Measurements from ENCODE around the gene NCOA7. TPM values are rescaled to one million over a fixed set of nuclear protein-coding genes. Genes with fewer than 3 reads are reported as not detected.
"Not testable (repeated sequence)": the region's sequence is repeated elsewhere in the genome, so short reads cannot be mapped to it uniquely, and the experiment has no call there.

NCOA7 gene
- total and polyA plus RNA-seq, 9 of the 15 experiments (the other 6 are each of a cell fraction or from before 2014, with no cell fraction given): 5.8 to 14.6 (median 9.3) TPM

DNA sequence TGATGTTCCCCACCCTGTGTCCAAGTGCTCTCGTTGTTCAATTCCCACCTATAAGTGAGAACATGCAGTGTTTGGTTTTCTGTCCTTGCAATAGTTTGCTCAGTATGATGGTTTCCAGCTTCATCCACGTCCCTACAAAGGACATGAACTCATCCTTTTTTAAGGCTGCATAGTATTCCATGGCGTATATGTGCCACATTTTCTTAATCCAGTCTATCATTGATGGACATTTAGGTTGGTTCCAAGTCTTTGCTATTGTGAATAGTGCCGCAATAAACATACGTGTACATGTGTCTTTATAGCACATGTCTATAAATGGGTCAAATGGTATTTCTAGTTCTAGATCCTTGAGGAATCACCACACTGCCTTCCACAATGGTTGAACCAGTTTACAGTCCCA, 144.8 kb downstream of the NCOA7 start:
- in situ Hi-C loops (cut with MboI); H3K4me3 ChIP-seq; H2AFZ ChIP-seq (ENCODE audit: low read depth, low read length); POLR2A ChIA-PET; H3K9me1 ChIP-seq (ENCODE audit: control insufficient read depth, insufficient read depth, low read length); H3K9ac ChIP-seq (ENCODE audit: insufficient read depth in 1 of 2, low read depth in 2 of 2, low read length in 2 of 2); H3K4me1 ChIP-seq (replicated peaks in 1 of 2; ENCODE audit: control insufficient read depth in 2 of 2, insufficient read depth in 2 of 2, low read length in 2 of 2); H3K27ac ChIP-seq (ENCODE audit: extremely low read depth, low read depth, low read length); H4K20me1 ChIP-seq (replicated peaks; ENCODE audit: control insufficient read depth, insufficient read depth, low read length); ATAC-seq; H3K4me2 ChIP-seq (ENCODE audit: insufficient read depth, low read length); intact Hi-C loops (cut with micrococcal nuclease); FAIRE-seq; BruUV-seq (replicated peaks); H3K27me3 ChIP-seq (ENCODE audit: control insufficient read depth in 2 of 2, insufficient read depth in 2 of 2, low read length in 2 of 2); H3K9me3 ChIP-seq (replicated peaks; ENCODE audit: control insufficient read depth, insufficient read depth, low read depth, low read length); DNase-seq (ENCODE audit: extremely low read depth in 1 of 4, low spot score in 3 of 4); H3K79me2 ChIP-seq (ENCODE audit: control insufficient read depth, insufficient read depth, low read length); CTCF ChIA-PET (ENCODE audit: low intra/inter-chr PET ratio); H3K36me3 ChIP-seq (ENCODE audit: control insufficient read depth, insufficient read depth, low read length): not testable (repeated sequence)
- TF ChIP-seq BCOR (IDR thresholded peaks at IDR 0.05) (peak; percentile 24; the same call in 1 of the 2 replicates), KDM1A (IDR thresholded peaks at IDR 0.05) (0 out of 4 replicates have a peak, but pooled peaks of 1 of the 2 experiments have one; percentile 22), ZNF146 (CRISPR knock-in tag; IDR thresholded peaks at IDR 0.05; ENCODE audit: unreplicated experiment) (peak; percentile 87)
- WGBS (ENCODE audit: insufficient coverage, low coverage, missing lambda C conversion rate): 57% methylated on average over 5 of the region's 5 CpGs

DNA sequence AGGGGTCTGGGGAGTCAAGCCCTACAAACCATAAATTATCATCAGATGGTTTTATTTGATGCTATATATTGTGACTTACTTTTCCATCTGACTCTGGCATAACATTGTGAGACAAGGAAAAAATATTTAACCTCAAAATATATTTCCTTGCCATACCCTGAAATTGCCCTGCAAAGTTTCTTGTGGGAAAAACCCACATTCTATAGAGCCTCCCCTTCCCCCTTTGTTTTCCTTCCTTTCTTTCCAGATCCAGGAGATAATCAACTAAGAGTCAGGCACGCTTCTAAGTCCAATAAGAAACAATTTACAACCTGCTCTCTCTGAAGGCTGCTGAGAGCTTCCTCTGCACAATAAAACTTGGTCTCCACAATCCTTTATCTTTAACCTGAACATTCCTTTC, 148.3 kb downstream of the NCOA7 start:
- ChIA-PET POLR2A (interaction anchor here (4.0 kb wide), 1 partner anchor 16 kb away, joined by 18 read pairs; the partner anchor contains the start of gene HINT3), CTCF (ENCODE audit: low intra/inter-chr PET ratio) (no interaction called here)
- no TSS peak for BruUV-seq (replicated peaks)
- no peak overlapping the region for H3K4me3 ChIP-seq
- H3K27me3 ChIP-seq (ENCODE audit: control insufficient read depth in 2 of 2, insufficient read depth in 2 of 2, low read length in 2 of 2): no peaks in the 10 kb centered on the region
- H3K9ac ChIP-seq (ENCODE audit: insufficient read depth in 1 of 2, low read depth in 2 of 2, low read length in 2 of 2): no peak overlapping the region
- H3K4me1 ChIP-seq (replicated peaks in 1 of 2; ENCODE audit: control insufficient read depth in 2 of 2, insufficient read depth in 2 of 2, low read length in 2 of 2): peaks cover 10 to 31% of the 10 kb centered on the region in 2 experiments
- H3K27ac ChIP-seq (ENCODE audit: extremely low read depth, low read depth, low read length): no peak overlapping the region
- no peaks in the 10 kb centered on the region for H3K79me2 ChIP-seq (ENCODE audit: control insufficient read depth, insufficient read depth, low read length)
- DNase-seq (ENCODE audit: extremely low read depth in 1 of 4, low spot score in 3 of 4): no peak
- no peaks in the 10 kb centered on the region for H3K9me3 ChIP-seq (replicated peaks; ENCODE audit: control insufficient read depth, insufficient read depth, low read depth, low read length)
- no peaks in the 10 kb centered on the region for H4K20me1 ChIP-seq (replicated peaks; ENCODE audit: control insufficient read depth, insufficient read depth, low read length)
- in situ Hi-C loops (cut with MboI): no loop called here
- H2AFZ ChIP-seq (ENCODE audit: low read depth, low read length): 0 out of 2 replicates have a peak overlapping the region, but pooled peaks have one; percentile 18
- no peaks in the 10 kb centered on the region for H3K9me1 ChIP-seq (ENCODE audit: control insufficient read depth, insufficient read depth, low read length)
- H3K36me3 ChIP-seq (ENCODE audit: control insufficient read depth, insufficient read depth, low read length): no peaks in the 10 kb centered on the region
- intact Hi-C loops (cut with micrococcal nuclease): no loop called here
- ATAC-seq: no peak
- FAIRE-seq: no peak
- no peak overlapping the region for H3K4me2 ChIP-seq (ENCODE audit: insufficient read depth, low read length)
- WGBS (ENCODE audit: insufficient coverage, low coverage, missing lambda C conversion rate): 19% methylated on average over 1 of the region's 1 CpG
- TF ChIP-seq, protein P1, sequence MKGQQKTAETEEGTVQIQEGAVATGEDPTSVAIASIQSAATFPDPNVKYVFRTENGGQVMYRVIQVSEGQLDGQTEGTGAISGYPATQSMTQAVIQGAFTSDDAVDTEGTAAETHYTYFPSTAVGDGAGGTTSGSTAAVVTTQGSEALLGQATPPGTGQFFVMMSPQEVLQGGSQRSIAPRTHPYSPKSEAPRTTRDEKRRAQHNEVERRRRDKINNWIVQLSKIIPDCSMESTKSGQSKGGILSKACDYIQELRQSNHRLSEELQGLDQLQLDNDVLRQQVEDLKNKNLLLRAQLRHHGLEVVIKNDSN (CRISPR knock-in tag; IDR thresholded peaks at IDR 0.05): no peak
- TF ChIP-seq, protein P2, sequence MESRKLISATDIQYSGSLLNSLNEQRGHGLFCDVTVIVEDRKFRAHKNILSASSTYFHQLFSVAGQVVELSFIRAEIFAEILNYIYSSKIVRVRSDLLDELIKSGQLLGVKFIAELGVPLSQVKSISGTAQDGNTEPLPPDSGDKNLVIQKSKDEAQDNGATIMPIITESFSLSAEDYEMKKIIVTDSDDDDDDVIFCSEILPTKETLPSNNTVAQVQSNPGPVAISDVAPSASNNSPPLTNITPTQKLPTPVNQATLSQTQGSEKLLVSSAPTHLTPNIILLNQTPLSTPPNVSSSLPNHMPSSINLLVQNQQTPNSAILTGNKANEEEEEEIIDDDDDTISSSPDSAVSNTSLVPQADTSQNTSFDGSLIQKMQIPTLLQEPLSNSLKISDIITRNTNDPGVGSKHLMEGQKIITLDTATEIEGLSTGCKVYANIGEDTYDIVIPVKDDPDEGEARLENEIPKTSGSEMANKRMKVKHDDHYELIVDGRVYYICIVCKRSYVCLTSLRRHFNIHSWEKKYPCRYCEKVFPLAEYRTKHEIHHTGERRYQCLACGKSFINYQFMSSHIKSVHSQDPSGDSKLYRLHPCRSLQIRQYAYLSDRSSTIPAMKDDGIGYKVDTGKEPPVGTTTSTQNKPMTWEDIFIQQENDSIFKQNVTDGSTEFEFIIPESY (CRISPR knock-in tag; IDR thresholded peaks at IDR 0.05): no peak
- TF ChIP-seq EWSR1 (IDR thresholded peaks at IDR 0.05; ENCODE audit: borderline replicate concordance, low read depth, partially characterized antibody) (no peak), TEAD1 (CRISPR knock-in tag; IDR thresholded peaks at IDR 0.05) (no peak), NFYB (IDR thresholded peaks at IDR 0.05; ENCODE audit: extremely low read depth, insufficient read length) (no peak), TARDBP (IDR thresholded peaks at IDR 0.05) (no peak), ZBTB26 (CRISPR knock-in tag; IDR thresholded peaks at IDR 0.05) (no peak)
- TF ChIP-seq, protein P3, sequence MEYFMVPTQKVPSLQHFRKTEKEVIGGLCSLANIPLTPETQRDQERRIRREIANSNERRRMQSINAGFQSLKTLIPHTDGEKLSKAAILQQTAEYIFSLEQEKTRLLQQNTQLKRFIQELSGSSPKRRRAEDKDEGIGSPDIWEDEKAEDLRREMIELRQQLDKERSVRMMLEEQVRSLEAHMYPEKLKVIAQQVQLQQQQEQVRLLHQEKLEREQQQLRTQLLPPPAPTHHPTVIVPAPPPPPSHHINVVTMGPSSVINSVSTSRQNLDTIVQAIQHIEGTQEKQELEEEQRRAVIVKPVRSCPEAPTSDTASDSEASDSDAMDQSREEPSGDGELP (CRISPR knock-in tag; IDR thresholded peaks at IDR 0.05; ENCODE audit: borderline replicate concordance): no peak
